ENCODE results near the gene STPG4.
A peak's percentile ranks its signal among the peaks of the same experiment; 100 is the strongest.

DNA sequence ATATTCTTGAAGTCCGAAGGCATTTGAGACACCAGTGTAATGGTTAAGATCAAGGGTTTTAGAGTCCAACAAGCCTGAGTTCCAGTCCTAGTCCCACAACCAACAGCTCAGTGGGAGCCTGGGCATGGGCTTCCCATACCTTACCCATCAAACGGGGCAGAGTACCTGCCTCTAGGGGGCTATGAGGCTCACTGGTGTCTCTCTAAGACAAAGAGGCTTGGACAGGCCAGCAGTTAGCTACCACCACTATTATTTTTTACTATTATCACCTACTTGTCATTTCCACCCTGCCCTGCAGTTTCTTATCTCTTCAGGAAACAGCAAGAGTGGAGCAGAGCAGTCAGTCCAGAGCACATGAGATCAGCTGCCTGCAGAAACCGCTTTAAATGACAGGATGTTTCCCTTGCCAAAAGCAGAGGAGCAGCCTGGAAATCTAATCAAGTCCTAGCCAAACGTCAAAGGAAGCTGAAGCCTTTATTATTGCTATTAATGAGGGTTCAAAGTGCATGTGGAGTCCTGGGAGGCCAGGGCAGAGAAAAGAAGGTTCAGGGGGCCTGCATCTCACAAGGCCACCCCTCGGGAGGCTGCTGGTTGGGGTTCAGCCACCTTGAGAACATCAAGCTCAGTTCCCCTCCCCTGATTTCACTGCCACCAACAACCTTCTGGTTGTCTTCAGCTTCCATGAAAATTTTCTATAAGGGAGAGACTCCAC, 66.6 kb downstream of the STPG4 start:
- TF ChIP-seq CTCF (IDR thresholded peaks at IDR 0.05) (peak in 1 of 6 experiments; percentile 19), POLR2AphosphoS5 (IDR thresholded peaks at IDR 0.05) (peak; percentile 59 to 62)

Data from upper lobe of left lung (tissue), 4 donors.